ENCODE results near the gene BCL6B.

GRCh38 chr17:7024402-7024785, 1.5 kb downstream of the BCL6B start:
- TF ChIP-seq ATF7 (IDR thresholded peaks at IDR 0.05; ENCODE audit: low read depth): no peak
- TF ChIP-seq POU2F2 (IDR thresholded peaks at IDR 0.05; ENCODE audit: borderline replicate concordance, low read depth, low read length): no peak
- no peak for TF ChIP-seq CEBPB (IDR thresholded peaks at IDR 0.05; ENCODE audit: borderline replicate concordance in 1 of 2, low read depth in 2 of 2, low read length in 2 of 2)
- TF ChIP-seq GABPA (IDR thresholded peaks at IDR 0.05; ENCODE audit: low read depth): no peak
- no peak for TF ChIP-seq ZNF274 (IDR thresholded peaks at IDR 0.05; ENCODE audit: insufficient read depth, insufficient read length)
- no peak for TF ChIP-seq TBL1XR1 (IDR thresholded peaks at IDR 0.05; ENCODE audit: low read depth, low read length)
- TF ChIP-seq SMC3 (IDR thresholded peaks at IDR 0.05; ENCODE audit: borderline replicate concordance, low read length): no peak
- TF ChIP-seq CREM (IDR thresholded peaks at IDR 0.05; ENCODE audit: low read depth): no peak
- no peak for TF ChIP-seq SKIL (IDR thresholded peaks at IDR 0.05; ENCODE audit: low read depth, poor library complexity, severe bottlenecking)
- no peak for TF ChIP-seq POLR2A (IDR thresholded peaks at IDR 0.05; ENCODE audit: low read depth, low read length)

Measured in GM12878 (cell line).